ENCODE measurements around the gene IFT43.

The IFT43 gene

GRCh38 chr14:75970989-75971388 lies 14.6 kb upstream of the IFT43 start:
- DNase-seq (ENCODE audit: low read depth in 2 of 2): no peak
- TF ChIP-seq CTCF (IDR thresholded peaks at IDR 0.05; ENCODE audit: low read depth, low read length): no peak
- no peak overlapping the region for H3K4me3 ChIP-seq (replicated peaks in 1 of 2; ENCODE audit: low read depth in 2 of 2, low read length in 2 of 2)

GRCh38 chr14:75971509-75971908 lies 14.1 kb upstream of the IFT43 start:
- DNase-seq (ENCODE audit: low read depth in 2 of 2): no peak
- H3K4me3 ChIP-seq (replicated peaks in 1 of 2; ENCODE audit: low read depth in 2 of 2, low read length in 2 of 2): no peak overlapping the region
- TF ChIP-seq CTCF (IDR thresholded peaks at IDR 0.05; ENCODE audit: low read depth, low read length): no peak

GRCh38 chr14:75972801-75973421 lies 12.7 kb upstream of the IFT43 start:
- H3K4me3 ChIP-seq (replicated peaks in 1 of 2; ENCODE audit: low read depth in 2 of 2, low read length in 2 of 2): no peak overlapping the region
- no peak for TF ChIP-seq CTCF (IDR thresholded peaks at IDR 0.05; ENCODE audit: low read depth, low read length)
- DNase-seq (ENCODE audit: low read depth in 2 of 2): no peak

- no peak for TF ChIP-seq CTCF (IDR thresholded peaks at IDR 0.05; ENCODE audit: low read depth, low read length)
- DNase-seq (ENCODE audit: low read depth in 2 of 2): no peak
- no peak overlapping the region for H3K4me3 ChIP-seq (replicated peaks in 1 of 2; ENCODE audit: low read depth in 2 of 2, low read length in 2 of 2)
Measured at GRCh38 chr14:75976826-75977581, 8.6 kb upstream of the IFT43 start.

- no peak for TF ChIP-seq CTCF (IDR thresholded peaks at IDR 0.05; ENCODE audit: low read depth, low read length)
- DNase-seq (ENCODE audit: low read depth in 2 of 2): no peak
Measured at GRCh38 chr14:75977582-75977943, 8.0 kb upstream of the IFT43 start.

GRCh38 chr14:75978249-75978731 lies 7.3 kb upstream of the IFT43 start:
- no peak for DNase-seq (ENCODE audit: low read depth in 2 of 2)
- no peak overlapping the region for H3K4me3 ChIP-seq (replicated peaks in 1 of 2; ENCODE audit: low read depth in 2 of 2, low read length in 2 of 2)
- TF ChIP-seq CTCF (IDR thresholded peaks at IDR 0.05; ENCODE audit: low read depth, low read length): no peak

More at GRCh38 chr14:75977582-75977943, 8.0 kb upstream of the IFT43 start:
- H3K4me3 ChIP-seq (replicated peaks in 1 of 2; ENCODE audit: low read depth in 2 of 2, low read length in 2 of 2): no peak overlapping the region

Data from cardiac fibroblast (primary cell).